COLO668 (cell line): ENCODE results near the gene SLC29A1.

Source experiments
- DNase-seq: peaks from one replicate; lab custom pipeline; 2025; ENCODE audit not compliant: unreplicated experiment; lab: John Stamatoyannopoulos, UW

Gene SLC29A1

DNA sequence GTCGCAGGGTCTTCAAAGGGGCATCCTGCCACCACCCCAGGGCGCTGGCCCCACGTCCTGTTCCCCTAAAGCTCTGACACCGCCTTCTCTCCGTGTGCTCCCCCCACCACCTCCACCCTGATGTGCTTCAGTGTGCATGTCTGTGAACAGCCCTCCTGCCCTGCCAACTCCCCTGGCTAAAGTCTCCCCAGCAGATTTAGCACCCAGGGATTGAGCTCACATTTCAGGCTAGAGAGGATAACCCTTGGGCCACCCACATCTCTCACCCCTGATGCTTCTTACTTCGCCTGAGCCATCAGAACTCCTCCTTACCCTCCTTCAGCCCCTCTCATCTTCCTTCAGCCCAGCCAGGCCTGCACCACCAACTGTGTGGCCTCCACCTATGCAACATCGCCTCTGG lies 54.4 kb downstream of the SLC29A1 start:
- DNase-seq, result no peak

- DNase-seq, result no peak
These were observed 54.9 kb downstream of the SLC29A1 start for GRCh38 chr6:44278315-44278714.

DNA sequence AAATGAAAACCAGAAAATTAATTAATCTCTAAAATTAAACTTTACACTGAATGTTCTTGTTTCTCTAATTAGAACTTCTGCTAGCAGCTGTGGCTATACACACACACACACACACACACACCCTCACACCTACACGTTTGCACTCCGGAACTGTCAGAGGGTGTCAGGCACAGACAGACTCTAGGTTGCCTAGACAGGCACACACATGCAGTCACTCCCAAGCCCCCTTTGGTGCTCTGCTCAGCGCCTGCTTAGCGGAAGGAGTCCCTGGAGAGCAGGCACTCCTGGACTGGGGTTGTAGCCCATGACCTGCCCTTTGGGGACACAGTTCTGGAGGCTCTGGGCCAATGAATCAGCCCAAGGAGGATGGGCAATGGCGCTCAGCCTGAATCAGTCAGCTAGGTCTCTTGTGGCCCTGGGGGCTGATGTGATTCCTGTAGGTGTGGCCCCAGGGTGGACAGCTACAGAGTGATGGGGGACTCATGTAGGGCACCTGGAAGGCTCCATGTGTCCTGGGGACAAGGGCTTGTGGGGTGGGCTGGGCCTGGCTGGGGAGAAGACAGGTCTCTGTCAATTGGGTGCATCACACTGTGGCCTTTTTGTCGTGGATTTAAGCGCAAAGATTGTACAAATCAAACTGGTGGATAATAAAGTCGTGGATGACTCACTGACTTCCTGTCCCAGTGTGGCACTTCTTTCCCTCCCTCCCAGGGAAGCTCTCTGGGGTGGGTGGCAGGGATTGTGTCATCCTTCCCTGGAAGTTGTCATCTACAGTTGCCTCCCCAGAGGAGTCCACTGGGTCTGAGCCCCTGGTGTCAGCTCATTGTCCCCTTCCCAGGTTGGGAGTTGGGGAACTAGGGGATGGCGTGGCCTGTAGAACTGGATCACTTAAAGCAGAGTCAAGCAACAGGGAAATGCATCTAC lies 55.6 kb downstream of the SLC29A1 start:
- no peak for DNase-seq
